Measurements from ENCODE around the gene PRSS16. TPM values are rescaled to one million over a fixed set of nuclear protein-coding genes. Genes with fewer than 3 reads are reported as not detected.

The PRSS16 gene
- total and polyA plus RNA-seq, 2 experiments from 2014 or later = 8.7 to 11.8 TPM

DNA sequence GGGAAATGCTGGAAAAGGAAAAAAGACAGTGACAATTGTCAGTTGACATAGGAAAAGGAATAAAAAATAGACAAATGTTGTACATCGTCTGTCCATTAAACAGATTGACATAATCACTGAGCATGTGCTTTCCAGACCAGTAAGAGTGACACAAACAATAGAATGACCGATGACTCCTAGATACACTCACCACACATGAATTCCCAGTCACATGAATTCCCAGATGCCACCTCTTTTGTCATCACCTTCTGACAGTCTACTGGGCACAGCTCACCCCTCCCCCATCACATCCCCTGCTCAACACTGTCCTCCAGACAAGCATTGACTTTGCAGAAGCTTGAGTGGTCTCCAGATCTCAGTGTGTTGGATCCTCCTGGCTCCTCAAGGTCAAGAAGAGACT, 38.6 kb downstream of the PRSS16 start:
- Histone ChIP-seq H3K79me2 (replicated peaks; ENCODE audit: insufficient read depth) (no peaks in the 10 kb centered on the region), H3K9me2 (ENCODE audit: insufficient read depth) (no peaks in the 10 kb centered on the region), H3K4me1 (ENCODE audit: insufficient read depth) (peaks cover 17% of the 10 kb centered on the region), H3K4me3 (no peak overlapping the region), H2AFZ (no peak overlapping the region), H3K27me3 (ENCODE audit: insufficient read depth) (peaks cover 53% of the 10 kb centered on the region), H3K27ac (ENCODE audit: low read depth) (no peak overlapping the region), H3F3A (replicated peaks; ENCODE audit: low read depth) (no peaks in the 10 kb centered on the region; the same call in none of the 2 replicates), H3K4me2 (no peak overlapping the region), H3K36me3 (ENCODE audit: insufficient read depth) (no peaks in the 10 kb centered on the region), H4K20me1 (replicated peaks; ENCODE audit: insufficient read depth) (no peaks in the 10 kb centered on the region)
- no peak for ATAC-seq
- Mint-ChIP-seq H3K4me1 (peaks cover 26% of the 10 kb centered on the region), H3K36me3 (ENCODE audit: low read depth) (no peaks in the 10 kb centered on the region), H3K27me3 (ENCODE audit: insufficient read depth, low read depth, poor library complexity) (peaks cover 85% of the 10 kb centered on the region), H3K4me3 (no peak overlapping the region; the same call in 2 of the 3 replicates), H3K9me3 (0 out of 3 replicates have a peak, but pooled peaks cover 7% of the 10 kb centered on the region), H3K27ac (no peak overlapping the region)
- DNase-seq (ENCODE audit: low spot score) = no peak
- TF ChIP-seq EZH2 (IDR thresholded peaks at IDR 0.05; ENCODE audit: low read depth, unreplicated experiment) (no peak), CREB1 (CRISPR knock-in tag; IDR thresholded peaks at IDR 0.05; ENCODE audit: low read depth) (no peak), EZH2phosphoT487 (IDR thresholded peaks at IDR 0.05; ENCODE audit: unreplicated experiment) (no peak), ZNF331 (CRISPR knock-in tag; IDR thresholded peaks at IDR 0.05; ENCODE audit: low read depth) (no peak), JUNB (IDR thresholded peaks at IDR 0.05; ENCODE audit: unreplicated experiment) (no peak), ZNF114 (CRISPR knock-in tag; IDR thresholded peaks at IDR 0.05) (no peak), POLR2AphosphoS5 (IDR thresholded peaks at IDR 0.05; ENCODE audit: low read depth) (no peak), STAT1 (IDR thresholded peaks at IDR 0.05; ENCODE audit: unreplicated experiment) (no peak)
- TF ChIP-seq, protein P1, sequence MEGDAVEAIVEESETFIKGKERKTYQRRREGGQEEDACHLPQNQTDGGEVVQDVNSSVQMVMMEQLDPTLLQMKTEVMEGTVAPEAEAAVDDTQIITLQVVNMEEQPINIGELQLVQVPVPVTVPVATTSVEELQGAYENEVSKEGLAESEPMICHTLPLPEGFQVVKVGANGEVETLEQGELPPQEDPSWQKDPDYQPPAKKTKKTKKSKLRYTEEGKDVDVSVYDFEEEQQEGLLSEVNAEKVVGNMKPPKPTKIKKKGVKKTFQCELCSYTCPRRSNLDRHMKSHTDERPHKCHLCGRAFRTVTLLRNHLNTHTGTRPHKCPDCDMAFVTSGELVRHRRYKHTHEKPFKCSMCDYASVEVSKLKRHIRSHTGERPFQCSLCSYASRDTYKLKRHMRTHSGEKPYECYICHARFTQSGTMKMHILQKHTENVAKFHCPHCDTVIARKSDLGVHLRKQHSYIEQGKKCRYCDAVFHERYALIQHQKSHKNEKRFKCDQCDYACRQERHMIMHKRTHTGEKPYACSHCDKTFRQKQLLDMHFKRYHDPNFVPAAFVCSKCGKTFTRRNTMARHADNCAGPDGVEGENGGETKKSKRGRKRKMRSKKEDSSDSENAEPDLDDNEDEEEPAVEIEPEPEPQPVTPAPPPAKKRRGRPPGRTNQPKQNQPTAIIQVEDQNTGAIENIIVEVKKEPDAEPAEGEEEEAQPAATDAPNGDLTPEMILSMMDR (conservative IDR thresholded peaks at IDR 0.05; ENCODE audit: low read depth in 2 of 2) = no peak
- TF ChIP-seq, protein P2, sequence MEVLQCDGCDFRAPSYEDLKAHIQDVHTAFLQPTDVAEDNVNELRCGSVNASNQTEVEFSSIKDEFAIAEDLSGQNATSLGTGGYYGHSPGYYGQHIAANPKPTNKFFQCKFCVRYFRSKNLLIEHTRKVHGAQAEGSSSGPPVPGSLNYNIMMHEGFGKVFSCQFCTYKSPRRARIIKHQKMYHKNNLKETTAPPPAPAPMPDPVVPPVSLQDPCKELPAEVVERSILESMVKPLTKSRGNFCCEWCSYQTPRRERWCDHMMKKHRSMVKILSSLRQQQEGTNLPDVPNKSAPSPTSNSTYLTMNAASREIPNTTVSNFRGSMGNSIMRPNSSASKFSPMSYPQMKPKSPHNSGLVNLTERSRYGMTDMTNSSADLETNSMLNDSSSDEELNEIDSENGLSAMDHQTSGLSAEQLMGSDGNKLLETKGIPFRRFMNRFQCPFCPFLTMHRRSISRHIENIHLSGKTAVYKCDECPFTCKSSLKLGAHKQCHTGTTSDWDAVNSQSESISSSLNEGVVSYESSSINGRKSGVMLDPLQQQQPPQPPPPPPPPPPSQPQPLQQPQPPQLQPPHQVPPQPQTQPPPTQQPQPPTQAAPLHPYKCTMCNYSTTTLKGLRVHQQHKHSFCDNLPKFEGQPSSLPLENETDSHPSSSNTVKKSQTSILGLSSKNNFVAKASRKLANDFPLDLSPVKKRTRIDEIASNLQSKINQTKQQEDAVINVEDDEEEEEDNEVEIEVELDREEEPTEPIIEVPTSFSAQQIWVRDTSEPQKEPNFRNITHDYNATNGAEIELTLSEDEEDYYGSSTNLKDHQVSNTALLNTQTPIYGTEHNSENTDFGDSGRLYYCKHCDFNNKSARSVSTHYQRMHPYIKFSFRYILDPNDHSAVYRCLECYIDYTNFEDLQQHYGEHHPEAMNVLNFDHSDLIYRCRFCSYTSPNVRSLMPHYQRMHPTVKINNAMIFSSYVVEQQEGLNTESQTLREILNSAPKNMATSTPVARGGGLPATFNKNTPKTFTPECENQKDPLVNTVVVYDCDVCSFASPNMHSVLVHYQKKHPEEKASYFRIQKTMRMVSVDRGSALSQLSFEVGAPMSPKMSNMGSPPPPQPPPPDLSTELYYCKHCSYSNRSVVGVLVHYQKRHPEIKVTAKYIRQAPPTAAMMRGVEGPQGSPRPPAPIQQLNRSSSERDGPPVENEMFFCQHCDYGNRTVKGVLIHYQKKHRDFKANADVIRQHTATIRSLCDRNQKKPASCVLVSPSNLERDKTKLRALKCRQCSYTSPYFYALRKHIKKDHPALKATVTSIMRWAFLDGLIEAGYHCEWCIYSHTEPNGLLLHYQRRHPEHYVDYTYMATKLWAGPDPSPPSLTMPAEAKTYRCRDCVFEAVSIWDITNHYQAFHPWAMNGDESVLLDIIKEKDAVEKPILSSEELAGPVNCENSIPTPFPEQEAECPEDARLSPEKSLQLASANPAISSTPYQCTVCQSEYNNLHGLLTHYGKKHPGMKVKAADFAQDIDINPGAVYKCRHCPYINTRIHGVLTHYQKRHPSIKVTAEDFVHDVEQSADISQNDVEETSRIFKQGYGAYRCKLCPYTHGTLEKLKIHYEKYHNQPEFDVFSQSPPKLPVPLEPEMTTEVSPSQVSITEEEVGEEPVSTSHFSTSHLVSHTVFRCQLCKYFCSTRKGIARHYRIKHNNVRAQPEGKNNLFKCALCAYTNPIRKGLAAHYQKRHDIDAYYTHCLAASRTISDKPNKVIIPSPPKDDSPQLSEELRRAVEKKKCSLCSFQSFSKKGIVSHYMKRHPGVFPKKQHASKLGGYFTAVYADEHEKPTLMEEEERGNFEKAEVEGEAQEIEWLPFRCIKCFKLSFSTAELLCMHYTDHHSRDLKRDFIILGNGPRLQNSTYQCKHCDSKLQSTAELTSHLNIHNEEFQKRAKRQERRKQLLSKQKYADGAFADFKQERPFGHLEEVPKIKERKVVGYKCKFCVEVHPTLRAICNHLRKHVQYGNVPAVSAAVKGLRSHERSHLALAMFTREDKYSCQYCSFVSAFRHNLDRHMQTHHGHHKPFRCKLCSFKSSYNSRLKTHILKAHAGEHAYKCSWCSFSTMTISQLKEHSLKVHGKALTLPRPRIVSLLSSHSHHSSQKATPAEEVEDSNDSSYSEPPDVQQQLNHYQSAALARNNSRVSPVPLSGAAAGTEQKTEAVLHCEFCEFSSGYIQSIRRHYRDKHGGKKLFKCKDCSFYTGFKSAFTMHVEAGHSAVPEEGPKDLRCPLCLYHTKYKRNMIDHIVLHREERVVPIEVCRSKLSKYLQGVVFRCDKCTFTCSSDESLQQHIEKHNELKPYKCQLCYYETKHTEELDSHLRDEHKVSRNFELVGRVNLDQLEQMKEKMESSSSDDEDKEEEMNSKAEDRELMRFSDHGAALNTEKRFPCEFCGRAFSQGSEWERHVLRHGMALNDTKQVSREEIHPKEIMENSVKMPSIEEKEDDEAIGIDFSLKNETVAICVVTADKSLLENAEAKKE (CRISPR knock-in tag; IDR thresholded peaks at IDR 0.05) = no peak
- TF ChIP-seq, protein P3, sequence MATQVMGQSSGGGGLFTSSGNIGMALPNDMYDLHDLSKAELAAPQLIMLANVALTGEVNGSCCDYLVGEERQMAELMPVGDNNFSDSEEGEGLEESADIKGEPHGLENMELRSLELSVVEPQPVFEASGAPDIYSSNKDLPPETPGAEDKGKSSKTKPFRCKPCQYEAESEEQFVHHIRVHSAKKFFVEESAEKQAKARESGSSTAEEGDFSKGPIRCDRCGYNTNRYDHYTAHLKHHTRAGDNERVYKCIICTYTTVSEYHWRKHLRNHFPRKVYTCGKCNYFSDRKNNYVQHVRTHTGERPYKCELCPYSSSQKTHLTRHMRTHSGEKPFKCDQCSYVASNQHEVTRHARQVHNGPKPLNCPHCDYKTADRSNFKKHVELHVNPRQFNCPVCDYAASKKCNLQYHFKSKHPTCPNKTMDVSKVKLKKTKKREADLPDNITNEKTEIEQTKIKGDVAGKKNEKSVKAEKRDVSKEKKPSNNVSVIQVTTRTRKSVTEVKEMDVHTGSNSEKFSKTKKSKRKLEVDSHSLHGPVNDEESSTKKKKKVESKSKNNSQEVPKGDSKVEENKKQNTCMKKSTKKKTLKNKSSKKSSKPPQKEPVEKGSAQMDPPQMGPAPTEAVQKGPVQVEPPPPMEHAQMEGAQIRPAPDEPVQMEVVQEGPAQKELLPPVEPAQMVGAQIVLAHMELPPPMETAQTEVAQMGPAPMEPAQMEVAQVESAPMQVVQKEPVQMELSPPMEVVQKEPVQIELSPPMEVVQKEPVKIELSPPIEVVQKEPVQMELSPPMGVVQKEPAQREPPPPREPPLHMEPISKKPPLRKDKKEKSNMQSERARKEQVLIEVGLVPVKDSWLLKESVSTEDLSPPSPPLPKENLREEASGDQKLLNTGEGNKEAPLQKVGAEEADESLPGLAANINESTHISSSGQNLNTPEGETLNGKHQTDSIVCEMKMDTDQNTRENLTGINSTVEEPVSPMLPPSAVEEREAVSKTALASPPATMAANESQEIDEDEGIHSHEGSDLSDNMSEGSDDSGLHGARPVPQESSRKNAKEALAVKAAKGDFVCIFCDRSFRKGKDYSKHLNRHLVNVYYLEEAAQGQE (IDR thresholded peaks at IDR 0.05; ENCODE audit: unreplicated experiment) = no peak
- TF ChIP-seq, protein P4, sequence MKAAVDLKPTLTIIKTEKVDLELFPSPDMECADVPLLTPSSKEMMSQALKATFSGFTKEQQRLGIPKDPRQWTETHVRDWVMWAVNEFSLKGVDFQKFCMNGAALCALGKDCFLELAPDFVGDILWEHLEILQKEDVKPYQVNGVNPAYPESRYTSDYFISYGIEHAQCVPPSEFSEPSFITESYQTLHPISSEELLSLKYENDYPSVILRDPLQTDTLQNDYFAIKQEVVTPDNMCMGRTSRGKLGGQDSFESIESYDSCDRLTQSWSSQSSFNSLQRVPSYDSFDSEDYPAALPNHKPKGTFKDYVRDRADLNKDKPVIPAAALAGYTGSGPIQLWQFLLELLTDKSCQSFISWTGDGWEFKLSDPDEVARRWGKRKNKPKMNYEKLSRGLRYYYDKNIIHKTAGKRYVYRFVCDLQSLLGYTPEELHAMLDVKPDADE (IDR thresholded peaks at IDR 0.05) = no peak
